ENCODE data around the gene ANKRD60. TPM values are rescaled to one million over a fixed set of nuclear protein-coding genes. Genes with fewer than 3 reads are reported as not detected.

The ANKRD60 gene
- not detected for total RNA-seq

- intact Hi-C loops (cut with DNase I): no loop called here
- H3K36me3 ChIP-seq: no peaks in the 10 kb centered on the region
- no peaks in the 10 kb centered on the region for H3K4me1 ChIP-seq
- H3K9ac ChIP-seq (ENCODE audit: low read depth in 2 of 2, low read length in 2 of 2): no peak within 1 kb of the TSS
- no peak for DNase-seq
- no peak within 1 kb of the TSS for H3K4me3 ChIP-seq
- no peak for TF ChIP-seq CTCF (IDR thresholded peaks at IDR 0.05)
- H3K9me3 ChIP-seq: no peaks in the 10 kb centered on the region
- peaks cover 26% of the 10 kb centered on the region for H3K27me3 ChIP-seq
- H3K27ac ChIP-seq: no peak within 1 kb of the TSS
These were observed at the start of gene ANKRD60 for GRCh38 chr20:58228484-58229197. TSS of gene ANKRD60 (minus strand) at chr20:58228653. CDS start at chr20:58228653, 0 bp downstream.

- peaks cover 4% of the 10 kb centered on the region for H3K4me1 ChIP-seq
- intact Hi-C loops (cut with DNase I): no loop called here
These were observed 49.4 kb upstream of the ANKRD60 start for GRCh38 chr20:58277578-58278472.

GRCh38 chr20:58277107-58277506 lies 48.7 kb upstream of the ANKRD60 start:
- TF ChIP-seq CTCF (IDR thresholded peaks at IDR 0.05): no peak
- DNase-seq: no peak
- H3K27me3 ChIP-seq: no peaks in the 10 kb centered on the region
- no peaks in the 10 kb centered on the region for H3K36me3 ChIP-seq
- intact Hi-C loops (cut with DNase I): no loop called here
- H3K4me3 ChIP-seq: no peak overlapping the region
- H3K9me3 ChIP-seq: no peaks in the 10 kb centered on the region
- no peak overlapping the region for H3K9ac ChIP-seq (ENCODE audit: low read depth in 2 of 2, low read length in 2 of 2)
- peaks cover 4% of the 10 kb centered on the region for H3K4me1 ChIP-seq
- H3K27ac ChIP-seq: no peak overlapping the region

More at GRCh38 chr20:58277578-58278472, 49.4 kb upstream of the ANKRD60 start:
- Histone ChIP-seq H3K27ac (no peak overlapping the region), H3K4me3 (no peak overlapping the region), H3K9ac (ENCODE audit: low read depth in 2 of 2, low read length in 2 of 2) (no peak overlapping the region), H3K27me3 (no peaks in the 10 kb centered on the region), H3K9me3 (no peaks in the 10 kb centered on the region), H3K36me3 (no peaks in the 10 kb centered on the region)
- TF ChIP-seq CTCF (IDR thresholded peaks at IDR 0.05): no peak
- no peak for DNase-seq

- H3K36me3 ChIP-seq: no peaks in the 10 kb centered on the region
- no peaks in the 10 kb centered on the region for H3K27me3 ChIP-seq
- DNase-seq: no peak
- peaks cover 4% of the 10 kb centered on the region for H3K4me1 ChIP-seq
- intact Hi-C loops (cut with DNase I): no loop called here
- no peaks in the 10 kb centered on the region for H3K9me3 ChIP-seq
- TF ChIP-seq CTCF (IDR thresholded peaks at IDR 0.05): no peak
- H3K9ac ChIP-seq (ENCODE audit: low read depth in 2 of 2, low read length in 2 of 2): no peak overlapping the region
- no peak overlapping the region for H3K4me3 ChIP-seq
- H3K27ac ChIP-seq: no peak overlapping the region
These were observed 45.9 kb upstream of the ANKRD60 start for GRCh38 chr20:58274384-58274783.

GRCh38 chr20:58271606-58272351 lies 43.3 kb upstream of the ANKRD60 start:
- H3K27me3 ChIP-seq: no peaks in the 10 kb centered on the region
- no peak overlapping the region for H3K9ac ChIP-seq (ENCODE audit: low read depth in 2 of 2, low read length in 2 of 2)
- H3K4me3 ChIP-seq: no peak overlapping the region
- H3K9me3 ChIP-seq: no peaks in the 10 kb centered on the region
- no peaks in the 10 kb centered on the region for H3K36me3 ChIP-seq
- intact Hi-C loops (cut with DNase I): no loop called here
- H3K27ac ChIP-seq: no peak overlapping the region
- no peak for TF ChIP-seq CTCF (IDR thresholded peaks at IDR 0.05)
- H3K4me1 ChIP-seq: peaks cover 14% of the 10 kb centered on the region
- no peak for DNase-seq

Data from colonic mucosa (tissue), 4 donors.